HCT116 (cell line): ENCODE measurements around the gene MEG3.

Experiments
- EZH2phosphoT487 ChIP-seq: fragments of 200-600 bp; IDR thresholded peaks from 2 replicates; pipeline ENCODE4 v1.6.1; 2018; ENCODE audit warnings: antibody characterized with exemption, borderline replicate concordance
- POLR2A ChIP-seq: IDR thresholded peaks from 2 replicates; pipeline ENCODE4 v1.7.0; 2011; ENCODE audit warnings: borderline replicate concordance; ENCODE audit not compliant: insufficient read depth, insufficient read length; ENCODE audit errors: extremely low read depth
- YY1 ChIP-seq: IDR thresholded peaks from 2 replicates; pipeline ENCODE4 v1.6.1; 2011; ENCODE audit warnings: low read length, low read depth, moderate library complexity, mild to moderate bottlenecking; ENCODE audit not compliant: insufficient replicate concordance; ENCODE audit errors: extremely low read depth
- TF ChIP-seq, protein P1 (sequence below): IDR thresholded peaks from 2 replicates; pipeline ENCODE4 v1.6.1; 2012
- TF ChIP-seq, protein P2 (sequence below), 3 experiments: fragments of 200-600 bp in 1 of 3; sonication (generic) in 1 of 3; IDR thresholded peaks in 2 of 3; conservative IDR thresholded peaks in 1 of 3; 2 replicates each; pipeline ENCODE4 v1.5.1; 2012 to 2017; ENCODE audit warnings: low read depth in 2 of 3, low read length in 2 of 3, antibody characterized with exemption in 1 of 3, borderline replicate concordance in 1 of 3, control low read depth in 1 of 3, mild to moderate bottlenecking in 1 of 3, mixed read lengths in 1 of 3, mixed run types in 1 of 3, moderate library complexity in 1 of 3; ENCODE audit not compliant: insufficient read depth in 1 of 3

DNA sequence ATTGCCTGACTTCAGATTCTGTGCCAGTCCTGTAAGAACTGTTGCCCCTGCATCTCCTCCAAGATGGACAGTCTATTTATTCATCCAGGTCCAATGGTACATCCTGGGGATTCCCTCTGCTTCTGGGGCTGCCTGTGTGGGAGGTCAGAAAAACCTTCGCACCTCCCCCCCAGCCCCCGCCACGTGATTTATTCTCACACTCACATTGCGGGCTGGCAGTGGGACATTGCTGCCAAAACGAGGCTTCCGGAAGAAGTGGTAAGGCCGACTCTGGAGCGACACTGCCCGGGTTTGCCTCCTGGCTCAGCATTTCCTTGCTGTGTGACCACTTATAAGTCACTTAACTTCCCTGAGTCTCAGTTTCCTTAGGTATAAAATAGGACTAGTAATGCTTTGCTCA lies 83.5 kb downstream of the MEG3 start:
- TF ChIP-seq YY1 (no peak), EZH2phosphoT487 (no peak), POLR2A (no peak)
- TF ChIP-seq, protein P1, sequence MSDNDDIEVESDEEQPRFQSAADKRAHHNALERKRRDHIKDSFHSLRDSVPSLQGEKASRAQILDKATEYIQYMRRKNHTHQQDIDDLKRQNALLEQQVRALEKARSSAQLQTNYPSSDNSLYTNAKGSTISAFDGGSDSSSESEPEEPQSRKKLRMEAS, result no peak
- TF ChIP-seq, protein P2, sequence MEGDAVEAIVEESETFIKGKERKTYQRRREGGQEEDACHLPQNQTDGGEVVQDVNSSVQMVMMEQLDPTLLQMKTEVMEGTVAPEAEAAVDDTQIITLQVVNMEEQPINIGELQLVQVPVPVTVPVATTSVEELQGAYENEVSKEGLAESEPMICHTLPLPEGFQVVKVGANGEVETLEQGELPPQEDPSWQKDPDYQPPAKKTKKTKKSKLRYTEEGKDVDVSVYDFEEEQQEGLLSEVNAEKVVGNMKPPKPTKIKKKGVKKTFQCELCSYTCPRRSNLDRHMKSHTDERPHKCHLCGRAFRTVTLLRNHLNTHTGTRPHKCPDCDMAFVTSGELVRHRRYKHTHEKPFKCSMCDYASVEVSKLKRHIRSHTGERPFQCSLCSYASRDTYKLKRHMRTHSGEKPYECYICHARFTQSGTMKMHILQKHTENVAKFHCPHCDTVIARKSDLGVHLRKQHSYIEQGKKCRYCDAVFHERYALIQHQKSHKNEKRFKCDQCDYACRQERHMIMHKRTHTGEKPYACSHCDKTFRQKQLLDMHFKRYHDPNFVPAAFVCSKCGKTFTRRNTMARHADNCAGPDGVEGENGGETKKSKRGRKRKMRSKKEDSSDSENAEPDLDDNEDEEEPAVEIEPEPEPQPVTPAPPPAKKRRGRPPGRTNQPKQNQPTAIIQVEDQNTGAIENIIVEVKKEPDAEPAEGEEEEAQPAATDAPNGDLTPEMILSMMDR (IDR thresholded peaks at IDR 0.05 in 2 of 3, conservative IDR thresholded peaks at IDR 0.05 in 1 of 3; ENCODE audit: borderline replicate concordance in 1 of 3, insufficient read depth in 1 of 3, low read depth in 2 of 3, low read length in 2 of 3), result no peak
